ENCODE data around the gene DTWD2. TPM values are rescaled to one million over a fixed set of nuclear protein-coding genes. Genes with fewer than 3 reads are reported as not detected.

Gene DTWD2
- total and polyA plus RNA-seq, 2 experiments from 2014 or later: 4.1 to 15.4 TPM

GRCh38 chr5:119016125-119016774, 27.9 kb upstream of the DTWD2 start (continued):
- no peak for TF ChIP-seq ZNF462 (CRISPR knock-in tag; IDR thresholded peaks at IDR 0.05)
- no peak for TF ChIP-seq EZH2phosphoT487 (IDR thresholded peaks at IDR 0.05; ENCODE audit: unreplicated experiment)
- TF ChIP-seq ETS1 (IDR thresholded peaks at IDR 0.05): no peak
- TF ChIP-seq REST (IDR thresholded peaks at IDR 0.05; ENCODE audit: unreplicated experiment): no peak
- no peak for TF ChIP-seq ZNF114 (CRISPR knock-in tag; IDR thresholded peaks at IDR 0.05)
- no peak for TF ChIP-seq ZNF331 (CRISPR knock-in tag; IDR thresholded peaks at IDR 0.05; ENCODE audit: low read depth)
- no peak for TF ChIP-seq EZH2 (IDR thresholded peaks at IDR 0.05; ENCODE audit: low read depth, unreplicated experiment)
